Memory B cell (primary cell): ENCODE measurements around the gene SYCE3.

Source experiments
- ATAC-seq: fragments of 150-1000 bp; cut with Tn5 transposase; 2 replicates; pipeline ENCODE4 v1.10.0; 2021; ENCODE audit warnings: low read depth, mild to moderate bottlenecking, moderate library complexity
- DNase-seq, 2 donors: peaks; one replicate each; pipeline ENCODE4 v3.0.0; 2022; ENCODE audit warnings: low spot score in 2 of 2
- H3K27ac Mint-ChIP-seq: one replicate; pipeline ENCODE4 v1.8.0; 2022; ENCODE audit warnings: mild to moderate bottlenecking, moderate library complexity, mixed read lengths
- H3K27me3 Mint-ChIP-seq: one replicate; pipeline ENCODE4 v1.8.0; 2022; ENCODE audit warnings: mixed read lengths
- H3K36me3 Mint-ChIP-seq: one replicate; pipeline ENCODE4 v1.8.0; 2022; ENCODE audit warnings: mild to moderate bottlenecking, mixed read lengths
- H3K4me1 Mint-ChIP-seq: one replicate; pipeline ENCODE4 v1.8.0; 2022; ENCODE audit warnings: mixed read lengths
- H3K4me3 Mint-ChIP-seq: one replicate; pipeline ENCODE4 v1.8.0; 2022; ENCODE audit warnings: mild to moderate bottlenecking, moderate library complexity, mixed read lengths
- H3K9me3 Mint-ChIP-seq: one replicate; pipeline ENCODE4 v1.8.0; 2022; ENCODE audit warnings: mixed read lengths

Gene SYCE3

GRCh38 chr22:50561401-50562358 is 1.0 kb downstream of the SYCE3 start:
- Mint-ChIP-seq H3K4me3 (peak overlapping the region; percentile 66), H3K9me3 (no peaks in the 10 kb centered on the region), H3K27me3 (no peaks in the 10 kb centered on the region), H3K4me1 (peaks cover 16% of the 10 kb centered on the region), H3K36me3 (no peaks in the 10 kb centered on the region), H3K27ac (peak overlapping the region; percentile 54)
- ATAC-seq (no peak), DNase-seq (no peak)

- no peak for DNase-seq
- Mint-ChIP-seq H3K9me3 (no peaks in the 10 kb centered on the region), H3K4me3 (no peak overlapping the region), H3K4me1 (peaks cover 16% of the 10 kb centered on the region), H3K36me3 (no peaks in the 10 kb centered on the region), H3K27me3 (no peaks in the 10 kb centered on the region), H3K27ac (no peak overlapping the region)
- no peak for ATAC-seq
Measured at GRCh38 chr22:50560034-50560433, 2.7 kb downstream of the SYCE3 start.

GRCh38 chr22:50556703-50557102 is 6.0 kb downstream of the SYCE3 start:
- DNase-seq (no peak), ATAC-seq (no peak)
- Mint-ChIP-seq H3K9me3 (no peaks in the 10 kb centered on the region), H3K27ac (no peak overlapping the region), H3K36me3 (no peaks in the 10 kb centered on the region), H3K4me3 (no peak overlapping the region), H3K4me1 (peaks cover 7% of the 10 kb centered on the region), H3K27me3 (no peaks in the 10 kb centered on the region)

GRCh38 chr22:50553310-50553709 is 9.4 kb downstream of the SYCE3 start:
- Mint-ChIP-seq H3K4me1 (peaks cover 6% of the 10 kb centered on the region), H3K27me3 (no peaks in the 10 kb centered on the region)
- no peak for DNase-seq

GRCh38 chr22:50551160-50551752 is 11.5 kb downstream of the SYCE3 start:
- H3K4me3 Mint-ChIP-seq: no peak overlapping the region
- H3K9me3 Mint-ChIP-seq: no peaks in the 10 kb centered on the region
- H3K36me3 Mint-ChIP-seq: no peaks in the 10 kb centered on the region
- ATAC-seq (no peak), DNase-seq (no peak)
- H3K4me1 Mint-ChIP-seq: peaks cover 6% of the 10 kb centered on the region
- H3K27ac Mint-ChIP-seq: no peak overlapping the region
- no peaks in the 10 kb centered on the region for H3K27me3 Mint-ChIP-seq

More at GRCh38 chr22:50553310-50553709, 9.4 kb downstream of the SYCE3 start:
- Mint-ChIP-seq H3K9me3 (no peaks in the 10 kb centered on the region), H3K27ac (no peak overlapping the region), H3K36me3 (no peaks in the 10 kb centered on the region), H3K4me3 (no peak overlapping the region)
- ATAC-seq: no peak

GRCh38 chr22:50550395-50550794 is 12.3 kb downstream of the SYCE3 start:
- no peak for DNase-seq
- Mint-ChIP-seq H3K4me1 (peaks cover 6% of the 10 kb centered on the region), H3K4me3 (peak overlapping the region; percentile 77), H3K27ac (peak overlapping the region; percentile 31), H3K27me3 (no peaks in the 10 kb centered on the region), H3K9me3 (no peaks in the 10 kb centered on the region), H3K36me3 (no peaks in the 10 kb centered on the region)
- ATAC-seq: no peak

- Mint-ChIP-seq H3K4me3 (peak overlapping the region; percentile 77), H3K27me3 (no peaks in the 10 kb centered on the region), H3K4me1 (peaks cover 10% of the 10 kb centered on the region), H3K9me3 (no peaks in the 10 kb centered on the region), H3K36me3 (no peaks in the 10 kb centered on the region), H3K27ac (peak overlapping the region; percentile 50)
- no peak for DNase-seq
- peak; percentile 12 for ATAC-seq
Measured at GRCh38 chr22:50548921-50549790, 13.6 kb downstream of the SYCE3 start.

GRCh38 chr22:50548040-50548920 is 14.4 kb downstream of the SYCE3 start:
- H3K4me3 Mint-ChIP-seq: peak overlapping the region; percentile 64
- H3K4me1 Mint-ChIP-seq: peaks cover 10% of the 10 kb centered on the region
- ATAC-seq: peak; percentile 34
- no peak for DNase-seq
- no peaks in the 10 kb centered on the region for H3K36me3 Mint-ChIP-seq
- peak overlapping the region; percentile 83 for H3K27ac Mint-ChIP-seq
- no peaks in the 10 kb centered on the region for H3K27me3 Mint-ChIP-seq
- H3K9me3 Mint-ChIP-seq: no peaks in the 10 kb centered on the region

- Mint-ChIP-seq H3K27me3 (no peaks in the 10 kb centered on the region), H3K9me3 (no peaks in the 10 kb centered on the region), H3K27ac (peak overlapping the region; percentile 83), H3K4me3 (peak overlapping the region; percentile 65), H3K4me1 (peaks cover 13% of the 10 kb centered on the region), H3K36me3 (no peaks in the 10 kb centered on the region)
- no peak for DNase-seq
- no peak for ATAC-seq
Measured at GRCh38 chr22:50547263-50547985, 15.3 kb downstream of the SYCE3 start.

- ATAC-seq (no peak), DNase-seq (no peak)
- Mint-ChIP-seq H3K27me3 (no peaks in the 10 kb centered on the region), H3K4me1 (peaks cover 15% of the 10 kb centered on the region), H3K9me3 (no peaks in the 10 kb centered on the region), H3K4me3 (no peak overlapping the region), H3K36me3 (no peaks in the 10 kb centered on the region), H3K27ac (no peak overlapping the region)
Measured at GRCh38 chr22:50546326-50547262, 16.1 kb downstream of the SYCE3 start.

GRCh38 chr22:50545522-50546325 is 17.0 kb downstream of the SYCE3 start, which contains the start of gene KLHDC7B:
Gene KLHDC7B, plus strand, starts transcription at chr22:50545899. Its CDS starts 345 bp downstream, at chr22:50546244.
- DNase-seq (no peak), ATAC-seq (no peak)
- no peaks in the 10 kb centered on the region for H3K9me3 Mint-ChIP-seq
- H3K4me3 Mint-ChIP-seq: peak within 1 kb of the TSS; percentile 75
- peak within 1 kb of the TSS; percentile 91 for H3K27ac Mint-ChIP-seq
- no peaks in the 10 kb centered on the region for H3K27me3 Mint-ChIP-seq
- peaks cover 19% of the 10 kb centered on the region for H3K4me1 Mint-ChIP-seq
- H3K36me3 Mint-ChIP-seq: no peaks in the 10 kb centered on the region
